ENCODE measurements around the gene GRID1.

Gene GRID1

DNA sequence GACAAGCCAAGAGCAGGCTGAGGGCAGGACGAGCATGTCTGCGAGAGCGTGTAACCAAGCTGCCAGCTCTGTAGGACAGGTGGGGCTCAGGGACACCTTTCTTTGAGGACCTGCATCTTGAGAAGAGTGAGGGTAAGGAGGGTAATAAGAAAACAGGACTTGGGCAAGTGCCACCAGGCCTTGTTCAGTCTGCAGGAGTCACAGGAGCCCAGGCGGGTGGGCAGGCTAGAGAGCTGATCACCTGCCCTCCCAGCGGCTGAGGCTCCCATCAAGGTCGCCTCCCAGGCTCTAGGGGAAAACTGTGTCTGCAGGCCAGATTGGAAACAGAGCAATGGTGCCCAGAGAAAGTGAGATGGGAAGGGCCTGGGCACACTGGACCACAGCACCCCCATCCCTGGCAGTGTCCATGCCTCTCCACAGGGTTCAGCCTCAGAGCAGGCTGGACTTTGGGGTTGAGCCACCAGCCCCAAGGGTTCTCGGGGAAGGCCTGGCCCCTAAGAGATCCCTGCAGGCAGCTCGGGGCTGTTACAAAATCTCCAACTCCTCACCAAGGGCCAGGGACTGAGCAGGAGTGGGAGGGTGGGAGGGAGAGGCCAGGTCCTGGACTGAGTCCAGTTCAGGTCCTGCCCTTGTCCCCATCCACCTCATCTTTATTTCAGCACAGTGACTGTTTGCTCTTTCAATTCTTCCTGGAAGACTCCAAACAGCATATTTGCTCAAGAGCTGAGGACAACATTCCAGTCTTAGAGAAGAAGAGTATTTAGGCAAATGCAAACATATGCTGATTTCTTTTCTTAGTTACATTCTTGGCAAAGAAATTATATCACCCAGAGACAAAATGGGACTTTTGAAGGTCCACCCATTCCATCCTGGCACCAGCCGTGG, 161.9 kb downstream of the GRID1 start:
- DNase-seq, result no peak

GRCh38 chr10:86203162-86203905, 163.3 kb downstream of the GRID1 start:
- peak; percentile 22 for DNase-seq

- no peak for DNase-seq
Observed at GRCh38 chr10:86202226-86202735, 164.3 kb downstream of the GRID1 start.

- no peak for DNase-seq
Observed at GRCh38 chr10:86200867-86201266, 165.7 kb downstream of the GRID1 start.

DNA sequence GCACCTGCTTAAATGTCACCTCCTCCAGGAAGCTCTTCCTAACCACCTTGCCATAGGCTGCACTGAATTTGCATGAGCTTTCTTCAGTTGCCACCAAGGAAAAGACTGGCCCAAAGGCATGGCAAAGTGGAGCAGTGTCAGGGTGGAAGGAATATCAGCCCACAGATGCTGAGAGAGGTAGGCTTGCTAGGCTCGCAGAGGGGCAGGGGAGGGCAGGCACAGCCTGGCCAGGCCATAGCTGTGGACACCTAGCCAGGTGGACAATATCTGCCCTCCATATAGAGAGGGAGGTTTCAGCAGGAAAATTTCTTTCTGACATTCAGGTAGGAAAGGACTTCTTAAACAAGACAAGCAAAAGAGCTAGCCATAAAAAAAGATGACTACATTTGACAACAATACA, 166.3 kb downstream of the GRID1 start:
- no peak for DNase-seq

- no peak for DNase-seq
Observed at GRCh38 chr10:86199041-86199440, 167.6 kb downstream of the GRID1 start.

DNA sequence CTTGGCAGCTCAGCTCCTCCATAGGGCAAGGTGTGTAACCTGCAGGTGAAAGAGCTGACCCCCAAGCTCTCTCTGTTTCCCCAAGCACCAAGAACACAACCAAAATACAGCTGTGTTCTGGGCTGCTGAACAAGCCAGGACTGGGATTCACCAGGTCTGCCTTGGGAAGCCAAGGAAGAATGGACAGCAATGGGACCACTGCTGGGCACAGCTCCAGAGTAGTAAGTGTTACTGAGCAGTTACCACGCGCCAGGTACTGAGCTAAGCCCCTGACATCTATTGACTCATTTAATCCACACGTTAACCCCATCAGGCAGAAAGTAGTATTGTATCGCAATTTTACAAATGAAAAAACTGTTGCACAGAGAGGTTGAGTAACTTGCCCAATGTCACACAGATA, 168.3 kb downstream of the GRID1 start:
- no peak for DNase-seq

GRCh38 chr10:86197166-86197790, 169.3 kb downstream of the GRID1 start:
- no peak for DNase-seq

- DNase-seq, result no peak
Observed at GRCh38 chr10:86195521-86196157, 171.0 kb downstream of the GRID1 start.

- no peak for DNase-seq
Observed at GRCh38 chr10:86194684-86195083, 171.9 kb downstream of the GRID1 start.

GRCh38 chr10:86193841-86194240, 172.8 kb downstream of the GRID1 start:
- DNase-seq, result no peak

- no peak for DNase-seq
Observed at GRCh38 chr10:86192691-86193090, 173.9 kb downstream of the GRID1 start.

- DNase-seq, result no peak
Observed at GRCh38 chr10:86192147-86192546, 174.4 kb downstream of the GRID1 start.

- DNase-seq, result no peak
Observed at GRCh38 chr10:86191686-86192085, 174.9 kb downstream of the GRID1 start.

DNA sequence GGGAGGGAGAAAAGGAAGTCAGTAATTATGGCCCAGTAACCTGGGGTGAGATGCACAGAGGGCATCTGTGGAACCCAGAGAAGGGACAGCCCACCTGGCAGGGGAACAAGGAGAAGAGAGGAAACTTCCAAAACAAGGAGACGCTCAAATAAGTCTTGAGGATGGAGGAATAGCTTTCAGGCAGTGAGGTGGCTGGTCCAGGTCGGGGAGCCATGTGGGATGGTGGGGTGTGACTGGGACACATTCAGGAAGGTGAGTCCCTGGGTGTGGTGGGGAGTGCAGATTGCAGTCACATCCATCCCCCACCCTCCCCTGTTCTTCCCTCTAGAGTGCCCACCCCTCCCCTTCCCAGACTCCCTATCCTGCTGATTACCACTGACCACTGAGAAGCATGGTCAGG, 175.4 kb downstream of the GRID1 start:
- no peak for DNase-seq

- no peak for DNase-seq
Observed at GRCh38 chr10:86190291-86190690, 176.3 kb downstream of the GRID1 start.

DNA sequence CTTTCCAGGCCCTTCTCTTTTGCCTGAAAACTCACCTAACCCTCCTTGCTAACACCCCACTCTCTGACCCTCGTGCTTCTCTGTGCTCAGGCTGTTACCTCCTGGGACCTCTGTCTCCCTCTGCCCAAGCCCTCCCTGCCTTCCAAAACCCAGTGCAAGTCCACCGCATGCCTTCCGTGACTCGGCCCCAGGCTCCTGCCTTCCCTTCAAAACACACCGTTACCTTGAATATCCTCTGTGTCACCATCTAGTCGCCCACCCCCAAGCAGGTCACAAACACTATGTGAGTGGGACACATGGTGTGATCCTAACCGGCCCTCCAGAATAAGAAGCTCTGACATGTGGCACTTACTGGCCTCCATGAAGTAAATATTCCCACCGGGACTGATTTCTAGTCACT, 176.7 kb downstream of the GRID1 start:
- no peak for DNase-seq

DNA sequence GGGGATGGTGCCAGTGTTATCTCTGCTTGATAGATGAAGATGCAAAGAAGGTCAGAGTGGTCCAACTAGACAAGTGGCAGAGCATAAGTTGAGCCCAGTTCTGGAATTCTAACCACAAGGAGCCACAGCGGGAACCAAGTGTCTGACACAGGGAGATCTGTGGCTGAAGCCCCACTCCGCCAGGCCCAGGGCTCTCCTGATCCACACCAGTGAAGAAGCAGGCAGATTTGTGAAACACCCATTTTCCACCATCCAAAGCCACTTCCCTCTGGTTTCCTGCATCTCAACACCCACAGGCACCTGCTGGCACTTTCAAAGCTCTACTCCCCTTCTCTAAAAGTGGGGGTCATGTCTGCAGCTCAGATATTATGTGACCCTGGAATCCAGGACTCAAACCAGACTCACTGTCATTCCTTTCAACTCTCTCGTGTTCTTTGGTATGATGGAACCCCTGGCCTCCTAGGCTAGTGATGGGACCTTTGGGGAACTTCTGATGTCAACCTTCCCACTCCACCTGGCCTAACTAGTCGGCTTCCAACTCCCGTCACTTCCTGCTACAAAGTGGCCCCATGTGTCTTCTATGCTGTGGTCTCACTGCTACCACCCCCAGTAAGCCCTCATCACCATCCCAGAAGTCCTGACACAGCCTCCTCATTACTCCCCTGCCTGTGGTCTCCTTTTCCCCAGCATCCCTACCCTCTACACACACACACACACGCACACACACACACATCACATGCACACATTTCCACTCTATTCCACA, 177.6 kb downstream of the GRID1 start:
- DNase-seq, result no peak

DNA sequence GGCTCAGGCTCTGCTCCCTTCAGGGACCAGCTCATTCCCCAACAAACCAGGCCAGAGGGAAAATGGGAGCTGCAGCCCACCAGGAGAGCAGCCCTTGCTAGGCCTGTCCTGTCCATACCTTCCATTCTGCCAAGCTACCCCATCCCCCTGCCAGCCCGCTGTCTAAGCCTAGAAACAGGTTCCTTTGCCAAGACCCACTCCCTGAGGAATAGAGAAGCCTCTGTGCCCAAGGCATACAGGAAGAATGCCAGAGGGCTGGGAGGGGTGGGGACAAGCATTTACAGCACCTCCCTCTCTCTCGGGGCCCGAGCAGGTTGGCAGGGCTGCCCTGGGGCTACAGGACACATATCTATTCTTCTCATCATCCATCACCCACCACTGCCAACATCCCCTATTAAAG, 178.3 kb downstream of the GRID1 start:
- DNase-seq, result no peak

- DNase-seq, result no peak
Observed at GRCh38 chr10:86187499-86188239, 178.9 kb downstream of the GRID1 start.

DNA sequence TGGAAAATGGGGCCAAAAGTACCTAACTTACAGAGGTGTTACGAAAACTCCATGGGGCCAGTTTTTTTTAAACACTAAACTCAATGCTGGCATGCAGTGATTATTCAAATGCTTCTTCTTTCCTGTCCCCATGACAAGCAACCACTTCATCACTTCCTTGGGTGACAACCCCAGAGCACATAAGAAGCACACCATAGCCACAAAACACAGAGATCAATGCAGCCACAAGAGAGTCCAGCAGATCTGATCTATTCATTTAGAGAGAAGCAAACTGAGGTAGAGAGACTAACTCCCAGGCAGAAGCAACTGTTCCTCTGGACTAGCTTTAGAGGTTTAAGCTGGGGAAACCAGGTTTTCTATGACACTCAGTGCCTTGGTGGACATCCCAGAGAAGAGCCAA, 180.0 kb downstream of the GRID1 start:
- DNase-seq, result no peak

- DNase-seq, result no peak
Observed at GRCh38 chr10:86182595-86182994, 184.0 kb downstream of the GRID1 start.
